Trophoblast cell (in vitro differentiated cells and primary cell): ENCODE data around the gene OVCH2.

Experiments
- DNase-seq, 2 donors: peaks; one replicate each; pipeline ENCODE4 v3.0.0-alpha.2; 2016
- H2AFZ ChIP-seq: 2 replicates; pipeline ENCODE4 v1.6.1; 2013; ENCODE audit warnings: low read length, moderate library complexity, mild to moderate bottlenecking; ENCODE audit not compliant: insufficient read depth, poor library complexity
- H2AK5ac ChIP-seq: 2 replicates; pipeline ENCODE4 v1.6.1; 2013; ENCODE audit warnings: mild to moderate bottlenecking, low read length
- H2BK120ac ChIP-seq: 2 replicates; pipeline ENCODE4 v1.6.1; 2013; ENCODE audit warnings: low read length, mild to moderate bottlenecking, moderate library complexity; ENCODE audit not compliant: insufficient read depth, poor library complexity
- H2BK12ac ChIP-seq: 2 replicates; pipeline ENCODE4 v1.6.1; 2013; ENCODE audit warnings: mild to moderate bottlenecking, low read length, moderate library complexity
- H2BK5ac ChIP-seq: 2 replicates; pipeline ENCODE4 v1.6.1; 2013; ENCODE audit warnings: low read length, low read depth, moderate library complexity, mild to moderate bottlenecking; ENCODE audit not compliant: poor library complexity
- H3K14ac ChIP-seq: 2 replicates; pipeline ENCODE4 v1.6.1; 2013; ENCODE audit warnings: mild to moderate bottlenecking, low read length
- H3K18ac ChIP-seq: 2 replicates; pipeline ENCODE4 v1.6.1; 2013; ENCODE audit warnings: mild to moderate bottlenecking, low read length
- H3K23ac ChIP-seq: 2 replicates; pipeline ENCODE4 v1.6.1; 2013; ENCODE audit warnings: low read length
- H3K27ac ChIP-seq: 2 replicates; pipeline ENCODE4 v1.5.1; 2013; ENCODE audit warnings: low read depth, mild to moderate bottlenecking, inconsistent platforms, low read length, moderate library complexity
- H3K27me3 ChIP-seq: 2 replicates; pipeline ENCODE4 v1.6.1; 2013; ENCODE audit warnings: inconsistent platforms, mild to moderate bottlenecking, low read length, moderate library complexity; ENCODE audit not compliant: insufficient read depth
- H3K36me3 ChIP-seq, 2 experiments: 1 replicate in 1 of 2; 2 replicates in 1 of 2; pipeline ENCODE4 v1.6.1; 2013; ENCODE audit warnings: low read length in 2 of 2, mild to moderate bottlenecking in 2 of 2, moderate library complexity in 1 of 2; ENCODE audit not compliant: insufficient read depth in 2 of 2, control insufficient read depth in 1 of 2
- H3K4ac ChIP-seq: 2 replicates; pipeline ENCODE4 v1.6.1; 2013; ENCODE audit warnings: low read depth, mild to moderate bottlenecking, low read length, moderate library complexity
- H3K4me1 ChIP-seq, 2 experiments: 1 replicate in 1 of 2; 2 replicates in 1 of 2; pipeline ENCODE4 v1.6.1; 2013; ENCODE audit warnings: low read length in 2 of 2, mild to moderate bottlenecking in 2 of 2, moderate library complexity in 1 of 2; ENCODE audit not compliant: insufficient read depth in 2 of 2, control insufficient read depth in 1 of 2
- H3K4me2 ChIP-seq: 2 replicates; pipeline ENCODE4 v1.6.1; 2013; ENCODE audit warnings: inconsistent platforms, mild to moderate bottlenecking, low read length, moderate library complexity
- H3K4me3 ChIP-seq: 2 replicates; pipeline ENCODE4 v1.5.1; 2013; ENCODE audit warnings: mild to moderate bottlenecking, low read depth, low read length, inconsistent platforms
- H3K79me1 ChIP-seq: one replicate; pipeline ENCODE4 v1.6.1; 2013; ENCODE audit warnings: low read length
- H3K79me2 ChIP-seq: 2 replicates; pipeline ENCODE4 v1.6.1; 2013; ENCODE audit warnings: low read length, mild to moderate bottlenecking; ENCODE audit not compliant: control insufficient read depth, insufficient read depth, poor library complexity
- H3K9ac ChIP-seq: 2 replicates; pipeline ENCODE4 v1.6.1; 2013; ENCODE audit warnings: mild to moderate bottlenecking, low read length
- H3K9me3 ChIP-seq: 2 replicates; pipeline ENCODE4 v1.6.1; 2013; ENCODE audit warnings: low read depth, mild to moderate bottlenecking, control low read depth, inconsistent platforms, low read length; ENCODE audit not compliant: insufficient read depth
- H4K12ac ChIP-seq: 2 replicates; pipeline ENCODE4 v1.6.1; 2013; ENCODE audit warnings: low read depth, mild to moderate bottlenecking, low read length, moderate library complexity
- H4K8ac ChIP-seq: 2 replicates; pipeline ENCODE4 v1.6.1; 2013; ENCODE audit warnings: low read depth, mild to moderate bottlenecking, low read length, moderate library complexity
- H4K91ac ChIP-seq: one replicate; pipeline ENCODE4 v1.6.1; 2013; ENCODE audit warnings: low read depth, mild to moderate bottlenecking, low read length, moderate library complexity
- WGBS: extraction: QIAGEN DNeasy Blood & Tissue Kit; methylation state at CpG from one replicate; pipeline ENCODE4 v1.1.7; 2013; ENCODE audit warnings: missing lambda C conversion rate; ENCODE audit not compliant: insufficient read length, insufficient coverage; ENCODE audit errors: extremely low coverage; 5-methylcytosine and 5-hydroxymethylcytosine counted together

The OVCH2 gene

GRCh38 chr11:7648264-7648663 is 58.0 kb downstream of the OVCH2 start:
- no peak overlapping the region for H3K23ac ChIP-seq
- H3K27me3 ChIP-seq, result no peaks in the 10 kb centered on the region
- DNase-seq, result no peak
- H3K79me2 ChIP-seq, result no peaks in the 10 kb centered on the region
- no peak overlapping the region for H2AK5ac ChIP-seq
- peaks cover 24 to 39% of the 10 kb centered on the region in 2 experiments for H3K36me3 ChIP-seq
- H3K14ac ChIP-seq, result no peak overlapping the region
- no peak overlapping the region for H4K12ac ChIP-seq
- H3K4ac ChIP-seq, result no peak overlapping the region
- H2BK120ac ChIP-seq, result no peak overlapping the region
- H3K9ac ChIP-seq, result no peak overlapping the region
- H3K27ac ChIP-seq, result no peak overlapping the region
- WGBS, result no CpG with 5 or more reads among the region's 3 CpGs
- peaks cover 3% of the 10 kb centered on the region for H3K79me1 ChIP-seq
- peaks cover 1 to 3% of the 10 kb centered on the region in 2 experiments for H3K4me1 ChIP-seq
- H2AFZ ChIP-seq, result no peak overlapping the region
- H2BK12ac ChIP-seq, result peak overlapping the region; percentile 47
- H2BK5ac ChIP-seq, result no peak overlapping the region
- peaks cover 2% of the 10 kb centered on the region for H3K9me3 ChIP-seq
- no peak overlapping the region for H3K4me2 ChIP-seq
- H3K18ac ChIP-seq, result no peak overlapping the region
- no peak overlapping the region for H4K91ac ChIP-seq
- H4K8ac ChIP-seq, result no peak overlapping the region
- no peak overlapping the region for H3K4me3 ChIP-seq

GRCh38 chr11:7646866-7647265 is 59.4 kb downstream of the OVCH2 start:
- H3K9me3 ChIP-seq, result no peaks in the 10 kb centered on the region
- DNase-seq, result peak; percentile 58 to 85
- H2BK5ac ChIP-seq, result no peak overlapping the region
- no peak overlapping the region for H3K27ac ChIP-seq
- H3K23ac ChIP-seq, result no peak overlapping the region
- no peaks in the 10 kb centered on the region for H3K79me2 ChIP-seq
- no peak overlapping the region for H3K18ac ChIP-seq
- H3K27me3 ChIP-seq, result no peaks in the 10 kb centered on the region
- H3K4me3 ChIP-seq, result no peak overlapping the region
- H4K12ac ChIP-seq, result no peak overlapping the region
- H2AK5ac ChIP-seq, result no peak overlapping the region
- no peak overlapping the region for H4K8ac ChIP-seq
- no peak overlapping the region for H2BK120ac ChIP-seq
- H3K4me2 ChIP-seq, result no peak overlapping the region
- no peak overlapping the region for H2BK12ac ChIP-seq
- H3K79me1 ChIP-seq, result peaks cover 3% of the 10 kb centered on the region
- H4K91ac ChIP-seq, result no peak overlapping the region
- H3K4me1 ChIP-seq, result peaks cover 6 to 10% of the 10 kb centered on the region in 2 experiments
- WGBS, result no CpG with 5 or more reads among the region's 2 CpGs
- H3K14ac ChIP-seq, result no peak overlapping the region
- no peak overlapping the region for H2AFZ ChIP-seq
- no peak overlapping the region for H3K4ac ChIP-seq
- no peak overlapping the region for H3K9ac ChIP-seq
- H3K36me3 ChIP-seq, result peaks cover 14 to 35% of the 10 kb centered on the region in 2 experiments

GRCh38 chr11:7645206-7645605 is 61.1 kb downstream of the OVCH2 start:
- no CpG with 5 or more reads among the region's 3 CpGs for WGBS

GRCh38 chr11:7643314-7643713 is 63.0 kb downstream of the OVCH2 start:
- H3K14ac ChIP-seq, result no peak overlapping the region
- H3K4me3 ChIP-seq, result no peak overlapping the region
- no peak overlapping the region for H3K23ac ChIP-seq
- H2BK12ac ChIP-seq, result peak overlapping the region; percentile 68
- H3K79me2 ChIP-seq, result no peaks in the 10 kb centered on the region
- H3K79me1 ChIP-seq, result peaks cover 3% of the 10 kb centered on the region
- peaks cover 6 to 10% of the 10 kb centered on the region in 2 experiments for H3K4me1 ChIP-seq
- H2BK5ac ChIP-seq, result peak overlapping the region; percentile 59
- H4K91ac ChIP-seq, result no peak overlapping the region
- H3K27ac ChIP-seq, result peak overlapping the region; percentile 82
- H4K12ac ChIP-seq, result no peak overlapping the region
- WGBS, result no CpG with 5 or more reads among the region's 4 CpGs
- peaks cover 12 to 26% of the 10 kb centered on the region in 2 experiments for H3K36me3 ChIP-seq
- DNase-seq, result no peak
- H3K9me3 ChIP-seq, result no peaks in the 10 kb centered on the region
- H2AK5ac ChIP-seq, result no peak overlapping the region
- H2AFZ ChIP-seq, result no peak overlapping the region
- H3K4ac ChIP-seq, result no peak overlapping the region
- H3K9ac ChIP-seq, result no peak overlapping the region
- no peak overlapping the region for H3K4me2 ChIP-seq
- H3K27me3 ChIP-seq, result no peaks in the 10 kb centered on the region
- no peak overlapping the region for H3K18ac ChIP-seq
- H2BK120ac ChIP-seq, result peak overlapping the region; percentile 63
- H4K8ac ChIP-seq, result no peak overlapping the region

More at GRCh38 chr11:7645206-7645605, 61.1 kb downstream of the OVCH2 start:
- Histone ChIP-seq H3K9ac (no peak overlapping the region), H3K4me2 (no peak overlapping the region), H3K79me1 (peaks cover 3% of the 10 kb centered on the region), H3K9me3 (no peaks in the 10 kb centered on the region), H2BK12ac (peak overlapping the region; percentile 90), H4K8ac (no peak overlapping the region), H2AK5ac (no peak overlapping the region), H3K4me1 (peaks cover 6 to 10% of the 10 kb centered on the region in 2 experiments), H3K23ac (no peak overlapping the region), H2AFZ (no peak overlapping the region), H2BK5ac (peak overlapping the region; percentile 9), H4K91ac (peak overlapping the region; percentile 61), H3K14ac (no peak overlapping the region), H3K18ac (no peak overlapping the region), H3K79me2 (no peaks in the 10 kb centered on the region), H3K4me3 (no peak overlapping the region), H4K12ac (no peak overlapping the region), H3K27ac (no peak overlapping the region), H3K4ac (no peak overlapping the region), H2BK120ac (no peak overlapping the region), H3K36me3 (peaks cover 11 to 30% of the 10 kb centered on the region in 2 experiments), H3K27me3 (no peaks in the 10 kb centered on the region)
- DNase-seq, result peak in 1 of 2 donors; percentile 40
